ENCODE measurements around the gene FCER1G.

Gene FCER1G

GRCh38 chr1:161177112-161177935 is 37.8 kb upstream of the FCER1G start, which contains the start of gene B4GALT3:
Gene B4GALT3 (minus strand): TSS chr1:161177507. CDS start chr1:161176060, 1,447 bp downstream.
- TF ChIP-seq GATA2 (IDR thresholded peaks at IDR 0.05; ENCODE audit: low read depth, low read length) (no peak), GATA3 (IDR thresholded peaks at IDR 0.05; ENCODE audit: low read depth, low read length) (no peak)

GRCh38 chr1:161177936-161178244 is 37.2 kb upstream of the FCER1G start:
- TF ChIP-seq GATA3 (IDR thresholded peaks at IDR 0.05; ENCODE audit: low read depth, low read length) (no peak), GATA2 (IDR thresholded peaks at IDR 0.05; ENCODE audit: low read depth, low read length) (no peak)

- no peak for TF ChIP-seq GATA2 (IDR thresholded peaks at IDR 0.05; ENCODE audit: low read depth, low read length)
- no peak for TF ChIP-seq GATA3 (IDR thresholded peaks at IDR 0.05; ENCODE audit: low read depth, low read length)
These were observed 35.4 kb upstream of the FCER1G start for GRCh38 chr1:161179698-161180097.

- TF ChIP-seq GATA2 (IDR thresholded peaks at IDR 0.05; ENCODE audit: low read depth, low read length) (no peak), GATA3 (IDR thresholded peaks at IDR 0.05; ENCODE audit: low read depth, low read length) (no peak)
These were observed 34.5 kb upstream of the FCER1G start for GRCh38 chr1:161180639-161181038.

- TF ChIP-seq GATA2 (IDR thresholded peaks at IDR 0.05; ENCODE audit: low read depth, low read length) (no peak), GATA3 (IDR thresholded peaks at IDR 0.05; ENCODE audit: low read depth, low read length) (no peak)
These were observed 32.9 kb upstream of the FCER1G start for GRCh38 chr1:161182214-161182613.

GRCh38 chr1:161185282-161185682 is 29.8 kb upstream of the FCER1G start:
- TF ChIP-seq GATA3 (IDR thresholded peaks at IDR 0.05; ENCODE audit: low read depth, low read length) (no peak), GATA2 (IDR thresholded peaks at IDR 0.05; ENCODE audit: low read depth, low read length) (no peak)

- no peak for TF ChIP-seq GATA3 (IDR thresholded peaks at IDR 0.05; ENCODE audit: low read depth, low read length)
- no peak for TF ChIP-seq GATA2 (IDR thresholded peaks at IDR 0.05; ENCODE audit: low read depth, low read length)
These were observed 29.3 kb upstream of the FCER1G start for GRCh38 chr1:161185732-161186311.

- TF ChIP-seq GATA2 (IDR thresholded peaks at IDR 0.05; ENCODE audit: low read depth, low read length) (no peak), GATA3 (IDR thresholded peaks at IDR 0.05; ENCODE audit: low read depth, low read length) (no peak)
These were observed 27.8 kb upstream of the FCER1G start for GRCh38 chr1:161187311-161187710.

GRCh38 chr1:161188381-161188780 is 26.7 kb upstream of the FCER1G start:
- TF ChIP-seq GATA3 (IDR thresholded peaks at IDR 0.05; ENCODE audit: low read depth, low read length): no peak

GRCh38 chr1:161189036-161189435 is 26.1 kb upstream of the FCER1G start:
- no peak for TF ChIP-seq GATA2 (IDR thresholded peaks at IDR 0.05; ENCODE audit: low read depth, low read length)
- TF ChIP-seq GATA3 (IDR thresholded peaks at IDR 0.05; ENCODE audit: low read depth, low read length): no peak

GRCh38 chr1:161190962-161191521 is 24.1 kb upstream of the FCER1G start:
- TF ChIP-seq GATA2 (IDR thresholded peaks at IDR 0.05; ENCODE audit: low read depth, low read length) (no peak), GATA3 (IDR thresholded peaks at IDR 0.05; ENCODE audit: low read depth, low read length) (no peak)

- TF ChIP-seq GATA3 (IDR thresholded peaks at IDR 0.05; ENCODE audit: low read depth, low read length) (no peak), GATA2 (IDR thresholded peaks at IDR 0.05; ENCODE audit: low read depth, low read length) (no peak)
These were observed 23.1 kb upstream of the FCER1G start for GRCh38 chr1:161191971-161192370.

- TF ChIP-seq GATA2 (IDR thresholded peaks at IDR 0.05; ENCODE audit: low read depth, low read length) (no peak), GATA3 (IDR thresholded peaks at IDR 0.05; ENCODE audit: low read depth, low read length) (no peak)
These were observed 22.3 kb upstream of the FCER1G start for GRCh38 chr1:161192476-161193465.
